ENCODE data around the gene MOB3A.

The MOB3A gene

DNA sequence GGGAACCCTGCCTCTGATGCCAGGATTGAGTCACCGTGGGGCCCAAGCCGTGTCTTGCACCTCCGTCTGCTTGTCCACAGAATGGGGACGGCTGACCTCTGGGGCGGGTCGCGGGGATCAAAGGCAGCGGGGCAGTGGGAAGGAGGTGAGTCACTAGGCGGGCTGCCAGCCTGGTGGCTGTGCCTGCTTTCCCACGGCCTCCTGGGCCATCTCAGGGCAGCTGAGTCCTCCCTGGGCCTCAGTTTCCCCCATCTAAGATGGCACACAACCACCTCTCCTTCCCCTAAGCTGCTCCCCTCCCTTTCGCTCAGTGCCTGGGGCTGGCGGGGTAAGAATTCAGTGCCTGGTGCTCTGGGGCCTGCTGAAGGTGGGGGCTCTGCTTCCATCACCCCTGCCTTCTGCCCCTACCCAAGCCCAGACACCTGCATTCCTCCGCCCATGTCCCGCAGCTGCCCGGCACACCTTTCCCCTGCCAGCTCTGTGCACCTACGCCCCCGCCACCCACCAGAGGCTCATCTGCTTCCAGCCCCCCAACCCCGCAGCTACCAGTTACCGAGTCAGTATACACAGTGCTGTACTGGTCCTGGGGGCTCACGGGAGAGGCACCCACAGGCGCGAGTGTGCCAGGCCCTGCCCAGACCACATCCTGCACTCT lies 48.5 kb downstream of the MOB3A start:
- in situ Hi-C loops (cut with MboI; ENCODE audit: low sequenced_read_pairs) = no loop called here

DNA sequence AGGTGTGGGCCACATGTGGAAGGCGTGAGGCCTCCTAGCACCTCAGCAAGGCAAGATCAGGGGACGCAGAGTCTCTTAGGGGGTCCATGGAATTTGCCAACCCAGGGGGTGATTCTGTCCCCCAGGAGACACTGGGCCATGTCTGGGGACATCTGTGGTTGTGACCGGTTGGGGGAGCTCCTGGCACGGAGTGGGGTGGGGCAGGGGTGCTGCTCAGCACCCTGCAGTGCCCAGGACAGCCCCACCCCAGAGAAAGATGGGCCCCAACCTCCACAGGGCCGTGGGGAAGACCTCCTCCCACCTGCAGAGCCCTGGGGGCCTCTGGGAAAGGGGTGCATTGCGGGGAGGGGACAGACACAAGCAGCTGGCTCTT lies 49.1 kb downstream of the MOB3A start:
- in situ Hi-C loops (cut with MboI; ENCODE audit: low sequenced_read_pairs) = no loop called here

DNA sequence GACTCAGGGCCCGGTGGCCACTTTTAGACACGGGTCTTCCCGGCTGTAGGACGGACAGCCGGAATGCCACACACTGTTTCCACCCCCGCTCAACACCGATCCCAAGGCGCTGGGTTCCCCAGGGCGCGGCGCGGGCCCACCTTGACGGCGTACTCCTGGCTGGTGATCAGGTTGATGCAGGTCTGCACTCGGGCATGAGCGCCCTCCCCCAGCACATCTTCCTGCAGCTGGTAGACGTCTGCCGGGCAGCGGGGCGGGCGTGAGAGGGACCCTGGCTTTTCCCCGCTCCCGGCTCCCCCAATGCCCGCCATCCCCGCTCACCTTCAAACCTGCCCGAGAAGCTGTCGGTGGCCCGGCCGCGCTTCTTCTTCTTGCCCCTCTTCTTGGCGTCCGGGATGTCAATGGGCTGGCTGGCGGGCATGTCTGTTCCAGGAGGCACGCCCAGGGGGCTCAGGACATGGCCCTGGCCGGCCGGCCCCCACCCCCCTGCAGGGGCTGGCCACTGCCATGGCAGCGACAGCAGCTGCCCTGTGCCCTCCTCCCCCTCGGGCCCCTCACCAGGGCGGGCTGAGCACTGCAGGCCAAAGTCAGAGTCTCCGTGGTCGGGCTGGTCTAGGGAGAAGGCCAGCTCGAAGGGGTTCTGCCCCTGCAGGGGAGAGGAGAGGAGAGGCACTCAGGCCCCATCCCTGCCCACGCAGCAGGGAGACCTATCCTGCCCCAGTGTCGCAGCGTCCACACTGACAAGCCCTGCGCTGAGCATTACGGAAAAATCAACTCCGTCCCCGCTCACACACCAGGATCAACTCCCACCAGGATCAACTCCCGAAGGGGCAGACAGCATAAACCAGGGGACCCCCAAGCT lies 49.8 kb downstream of the MOB3A start:
- in situ Hi-C loops (cut with MboI; ENCODE audit: low sequenced_read_pairs) = no loop called here

DNA sequence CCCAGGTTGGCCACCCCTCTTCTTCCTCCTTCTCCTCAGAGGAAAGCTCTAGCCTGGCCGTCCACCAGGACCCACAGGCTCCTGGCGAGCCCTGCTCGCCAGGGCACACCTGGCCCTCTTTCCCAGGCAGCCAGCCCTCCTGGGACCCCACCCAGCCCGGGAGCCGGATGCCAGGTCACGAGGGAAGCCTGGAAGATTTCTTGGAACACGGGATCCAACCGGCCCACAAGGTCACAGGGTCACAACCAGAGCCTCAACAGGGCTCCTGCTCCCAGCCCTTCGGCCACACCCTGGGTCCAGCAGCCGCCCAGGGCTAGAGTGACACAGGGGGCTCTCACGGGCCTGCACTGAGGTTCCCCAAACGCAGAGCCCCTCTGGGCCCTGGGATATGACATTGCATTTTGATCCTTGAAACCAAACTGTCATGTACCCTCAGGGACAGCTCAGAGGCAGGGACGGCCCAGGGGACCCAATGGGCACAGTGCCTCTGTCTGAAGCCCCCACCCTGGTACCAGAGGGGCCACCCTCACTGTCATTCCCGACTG lies 50.6 kb downstream of the MOB3A start:
- in situ Hi-C loops (cut with MboI; ENCODE audit: low sequenced_read_pairs) = no loop called here

DNA sequence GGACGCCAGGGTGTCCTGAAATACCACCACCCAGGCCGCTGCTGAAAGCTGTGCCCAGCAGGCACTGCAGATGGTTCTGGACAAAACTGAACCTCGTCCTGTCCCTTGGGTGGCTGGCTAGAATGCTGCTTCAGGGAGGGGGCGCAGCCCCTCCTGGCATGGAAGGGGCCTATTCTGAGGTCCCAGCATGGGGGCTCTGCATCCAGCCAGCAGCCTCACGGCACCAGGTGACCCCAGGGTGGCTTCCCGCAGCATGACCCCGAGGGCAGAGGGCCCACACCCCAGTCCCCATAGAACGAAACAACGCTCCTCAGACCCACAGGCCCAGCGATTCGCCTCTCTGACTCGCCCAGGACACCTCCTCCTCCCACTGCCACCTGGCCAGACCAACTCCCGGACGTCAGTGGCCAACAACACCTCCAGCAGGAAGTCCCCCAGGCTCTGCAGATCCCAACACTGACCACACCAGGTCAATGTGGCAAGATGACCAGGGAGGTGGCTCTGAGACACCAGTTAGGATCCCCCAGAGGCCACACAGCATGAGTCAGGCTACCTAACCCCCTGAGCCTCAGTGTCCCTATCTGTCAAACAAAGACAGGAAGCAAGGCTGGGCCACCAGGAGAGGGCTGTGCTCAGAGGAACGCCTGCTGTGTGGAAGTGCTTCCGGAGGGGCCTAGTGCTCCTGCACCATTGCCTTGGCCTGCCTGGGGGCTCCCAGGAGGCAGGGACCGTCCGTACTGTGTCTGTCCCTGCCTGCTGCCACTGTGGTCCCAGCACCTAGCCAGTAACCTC lies 51.2 kb downstream of the MOB3A start:
- in situ Hi-C loops (cut with MboI; ENCODE audit: low sequenced_read_pairs) = no loop called here

DNA sequence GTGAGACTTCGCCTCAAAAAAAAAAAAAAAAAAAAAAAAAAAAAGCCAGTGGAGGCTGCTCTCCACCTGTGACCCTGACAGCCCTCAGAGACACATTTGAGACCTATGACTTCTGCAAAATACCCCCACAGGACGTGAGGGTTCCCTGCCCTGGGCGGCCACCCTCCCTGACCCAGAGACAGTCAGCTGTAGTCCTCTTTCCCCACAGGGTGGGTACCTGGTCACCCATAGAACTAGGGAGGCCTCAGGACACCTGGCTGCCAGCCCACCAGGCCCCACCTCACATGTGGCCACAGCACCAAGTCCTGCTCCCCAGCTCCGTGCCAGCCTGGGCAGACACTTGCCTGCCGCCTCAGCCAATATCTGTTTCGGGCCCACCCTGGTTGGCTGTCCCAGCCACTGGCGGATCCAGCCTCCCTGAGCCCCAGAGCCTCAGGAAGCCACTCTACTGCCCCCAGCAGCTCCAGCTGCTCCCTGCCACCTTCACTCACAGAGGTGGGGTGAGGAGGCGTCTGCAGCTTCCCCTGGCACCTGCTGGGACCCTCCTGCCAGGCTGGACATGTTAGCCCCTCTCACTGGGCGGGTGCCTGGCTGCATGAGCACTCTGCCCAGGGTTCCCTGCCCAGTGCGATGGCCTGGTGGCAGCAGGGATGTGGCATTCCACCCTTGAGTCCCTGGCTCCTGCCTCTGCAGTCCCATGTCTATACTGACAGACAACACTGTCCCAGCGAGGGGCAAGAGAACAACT lies 52.0 kb downstream of the MOB3A start:
- in situ Hi-C loops (cut with MboI; ENCODE audit: low sequenced_read_pairs) = no loop called here

DNA sequence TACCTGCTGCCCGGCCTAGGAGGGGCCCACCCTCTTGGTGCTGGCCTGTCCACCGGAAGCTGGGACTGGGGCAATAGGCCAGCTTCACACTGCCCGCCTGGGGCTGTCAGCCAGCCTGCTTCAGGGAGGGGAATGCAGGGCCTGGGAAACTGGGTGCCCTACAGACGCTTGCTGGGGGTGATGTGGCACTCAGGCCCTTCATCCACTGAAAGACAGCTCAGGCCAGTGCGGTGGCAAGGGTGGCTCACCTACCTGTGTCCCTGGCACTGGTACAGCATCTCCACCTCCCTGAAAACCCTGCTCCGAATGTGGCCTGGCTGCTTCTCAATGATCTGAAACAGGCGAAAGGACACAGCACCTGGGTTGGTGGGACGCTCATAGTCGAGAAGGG lies 52.9 kb downstream of the MOB3A start:
- in situ Hi-C loops (cut with MboI; ENCODE audit: low sequenced_read_pairs) = no loop called here

DNA sequence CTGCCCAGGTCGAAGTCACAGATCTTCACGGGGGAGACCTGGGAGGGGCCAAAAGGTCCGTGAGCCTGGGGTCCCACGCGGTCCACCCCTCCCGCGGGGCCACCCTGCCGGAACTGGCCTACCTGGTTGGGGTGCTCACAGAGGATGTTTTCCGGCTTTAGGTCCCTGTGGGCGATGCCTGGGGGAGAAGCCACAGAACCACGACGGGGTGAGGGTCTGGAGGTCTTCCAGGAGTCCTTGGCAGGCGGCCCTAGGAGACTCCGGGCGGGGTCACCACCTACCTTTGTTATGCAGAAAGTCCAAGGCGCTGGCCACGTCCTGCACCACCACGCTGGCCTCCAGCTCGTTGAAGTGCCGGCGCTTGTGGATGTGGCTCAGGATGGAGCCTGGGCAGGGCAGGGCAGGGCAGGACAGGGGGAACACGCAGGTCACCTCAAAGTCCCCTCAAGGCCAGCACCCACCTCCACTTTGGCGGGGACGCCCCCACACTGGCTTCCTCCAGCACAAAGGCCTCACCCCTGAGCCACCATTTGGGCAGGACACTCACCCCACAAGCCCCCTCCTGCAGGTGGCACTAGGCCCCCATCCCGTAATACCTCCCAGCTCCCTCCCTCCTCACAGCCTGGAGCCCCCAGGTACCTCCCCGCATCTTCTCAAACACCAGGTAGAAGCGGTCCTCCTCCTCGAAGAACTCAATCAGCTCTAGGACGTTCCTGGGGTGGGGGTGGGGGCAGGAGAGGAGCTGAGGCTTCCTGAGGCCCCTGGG lies 53.5 kb downstream of the MOB3A start:
- in situ Hi-C loops (cut with MboI; ENCODE audit: low sequenced_read_pairs) = no loop called here

DNA sequence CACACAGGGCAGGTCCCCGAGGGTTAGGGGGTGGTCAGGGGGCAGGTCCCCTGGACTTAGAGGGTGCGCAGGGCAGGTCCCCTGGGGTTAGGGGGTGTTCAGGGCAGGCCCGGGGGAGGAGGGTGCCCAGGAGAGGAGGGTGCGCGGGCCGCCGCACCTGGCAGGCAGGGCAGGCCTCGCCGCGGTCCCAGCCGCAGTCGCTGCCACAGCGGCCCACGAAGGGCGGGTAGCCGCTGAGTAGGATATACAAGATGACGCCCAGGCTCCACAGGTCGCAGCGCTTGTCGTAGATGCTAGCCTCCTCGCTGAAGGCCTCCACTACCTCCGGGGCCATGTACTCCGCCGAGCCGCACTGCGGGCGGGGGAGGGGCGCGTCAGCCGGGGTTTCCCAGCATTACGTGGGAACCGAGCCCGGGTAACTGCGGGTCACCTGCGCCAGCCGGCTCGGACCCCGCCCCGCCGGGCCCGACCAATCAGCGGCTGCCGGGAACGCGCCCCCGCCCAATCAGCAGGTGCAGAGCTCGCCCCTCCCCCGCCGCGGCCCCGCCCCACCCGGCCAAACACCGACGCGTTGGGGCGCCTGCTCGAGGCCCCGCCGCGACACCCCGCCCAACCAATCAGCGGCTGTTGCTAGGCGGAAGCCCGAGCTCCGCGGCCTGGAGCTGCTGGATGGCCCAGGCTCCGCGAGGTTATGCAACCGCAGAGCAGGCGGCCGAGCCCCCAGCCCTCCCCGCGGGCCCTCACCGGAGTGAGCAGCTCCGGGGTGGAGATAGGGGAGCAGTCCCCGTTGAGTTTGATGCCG lies 54.2 kb downstream of the MOB3A start:
- in situ Hi-C loops (cut with MboI; ENCODE audit: low sequenced_read_pairs) = no loop called here

DNA sequence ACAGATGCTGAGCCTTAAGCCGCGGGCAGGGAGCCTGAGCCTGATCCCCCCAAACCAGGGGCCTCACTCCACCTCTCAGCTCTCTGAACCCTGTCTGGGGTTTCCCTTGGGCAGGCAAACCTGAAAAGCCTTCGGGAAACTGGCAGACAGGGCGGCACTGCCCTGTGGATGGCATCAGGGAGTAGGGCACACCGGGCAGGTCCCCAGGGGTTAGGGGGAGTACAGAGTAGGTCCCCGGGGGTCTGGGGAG lies 54.8 kb downstream of the MOB3A start:
- in situ Hi-C loops (cut with MboI; ENCODE audit: low sequenced_read_pairs) = no loop called here

DNA sequence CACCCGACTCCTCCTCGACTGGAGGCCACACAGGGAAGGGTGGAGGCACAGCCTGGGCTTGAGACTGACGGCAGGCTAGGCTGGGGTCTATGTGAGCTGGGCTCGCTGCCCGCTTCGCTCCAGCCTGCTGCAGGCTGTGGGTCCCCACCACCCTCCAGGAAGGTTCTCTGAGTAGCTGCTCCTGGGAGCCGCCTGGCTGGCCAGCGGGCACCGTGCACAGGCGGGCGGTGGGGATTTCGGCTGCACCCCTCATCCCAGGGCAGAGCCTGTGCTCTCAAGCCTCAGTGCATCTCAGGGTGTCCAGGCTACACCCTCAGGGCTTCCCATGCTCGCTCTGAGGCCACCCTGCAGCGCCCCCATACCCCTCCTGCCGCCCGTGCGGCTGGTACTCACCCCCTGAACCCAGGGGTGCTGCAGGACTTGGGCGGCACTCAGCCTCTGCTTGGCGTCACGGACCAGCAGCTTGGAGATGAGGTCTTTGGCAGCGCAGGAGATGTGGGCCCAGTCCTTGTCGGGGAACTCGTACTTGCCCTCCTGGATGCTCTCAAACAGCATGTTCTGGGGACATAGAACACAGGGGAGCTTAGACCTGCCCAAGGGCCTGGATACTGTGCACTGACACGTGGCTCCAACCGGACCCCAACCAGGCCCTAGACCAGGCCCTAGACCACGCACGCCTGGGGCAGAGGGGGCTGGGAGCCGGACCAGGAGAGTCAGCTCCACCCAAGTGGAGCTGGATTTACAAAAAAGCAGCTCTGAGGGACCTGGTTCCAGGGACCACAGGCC lies 55.3 kb downstream of the MOB3A start:
- in situ Hi-C loops (cut with MboI; ENCODE audit: low sequenced_read_pairs) = no loop called here

DNA sequence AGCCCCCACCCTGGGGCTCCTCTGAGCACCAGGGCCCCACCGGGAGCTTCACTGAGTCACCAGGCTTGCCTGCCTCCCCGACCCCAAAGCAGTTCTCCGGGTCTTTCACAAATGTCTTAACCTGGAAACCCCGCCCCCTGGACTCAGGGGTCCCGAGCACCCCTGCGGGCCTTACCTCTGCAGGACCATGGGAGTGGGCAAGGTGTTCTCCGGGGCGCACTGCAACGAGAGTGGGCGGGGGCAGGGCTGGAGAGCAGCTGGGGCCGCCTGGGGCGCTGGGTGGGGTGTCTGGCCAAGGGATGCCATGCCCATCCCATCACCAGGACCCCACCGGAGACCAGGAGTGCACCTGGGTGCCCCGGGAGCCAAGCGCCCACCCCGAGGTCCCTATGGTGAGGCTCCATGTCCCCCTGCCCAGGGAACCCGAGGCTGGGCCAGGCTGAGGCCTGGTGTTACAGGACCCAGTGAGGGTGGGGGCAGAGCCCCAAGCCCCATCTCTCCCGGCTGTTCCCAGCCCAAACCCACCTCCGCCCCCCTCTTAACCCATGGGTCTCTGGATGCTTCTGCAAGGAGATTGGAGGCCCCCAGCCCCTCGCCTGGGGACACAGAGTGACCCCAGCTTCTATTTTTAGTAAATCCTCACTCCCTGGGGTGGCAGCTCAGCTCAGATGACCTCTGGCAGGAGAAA lies 56.0 kb downstream of the MOB3A start:
- in situ Hi-C loops (cut with MboI; ENCODE audit: low sequenced_read_pairs) = no loop called here

DNA sequence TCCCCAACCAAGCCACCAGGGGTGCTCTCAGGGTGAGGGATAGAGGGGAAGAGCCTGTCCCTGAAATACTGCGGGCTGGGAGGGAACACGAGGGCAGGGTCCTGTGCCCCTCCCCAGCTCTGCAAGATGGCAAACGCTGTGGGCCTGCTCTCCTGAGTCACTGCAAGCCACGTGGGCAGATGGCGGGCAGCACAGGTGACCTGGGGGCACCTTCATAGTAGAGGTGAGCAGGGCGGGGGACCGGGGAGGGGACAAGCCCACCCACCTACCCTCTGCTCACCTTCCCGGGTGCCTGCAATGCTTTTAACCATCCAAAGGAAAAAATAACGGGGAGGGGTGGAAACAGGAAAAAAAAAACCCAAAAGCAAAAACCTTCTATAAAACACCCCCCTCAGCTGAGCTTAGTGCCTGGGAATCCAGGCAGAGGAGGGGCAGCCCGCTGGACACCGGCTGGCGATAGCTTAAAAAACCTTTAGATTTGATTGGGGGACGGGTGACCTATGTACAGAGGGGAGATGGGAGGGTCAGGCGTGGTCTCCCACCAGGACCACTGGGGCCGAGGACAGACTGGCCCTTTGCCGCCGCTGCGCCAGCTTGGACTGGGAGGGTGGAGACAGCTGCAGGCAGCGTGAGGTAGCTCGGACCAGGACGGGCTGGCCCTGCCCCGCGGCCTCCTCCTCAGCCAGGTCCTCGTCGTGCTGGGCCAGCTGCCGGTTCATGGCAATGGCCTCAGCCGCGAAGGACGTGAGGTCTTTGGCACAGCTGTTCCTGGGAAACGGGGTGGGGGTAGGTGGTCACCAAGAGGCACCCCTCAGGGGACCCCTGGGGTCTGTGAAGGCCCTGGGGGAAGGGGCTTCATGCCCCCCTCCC lies 56.8 kb downstream of the MOB3A start:
- in situ Hi-C loops (cut with MboI; ENCODE audit: low sequenced_read_pairs) = no loop called here

DNA sequence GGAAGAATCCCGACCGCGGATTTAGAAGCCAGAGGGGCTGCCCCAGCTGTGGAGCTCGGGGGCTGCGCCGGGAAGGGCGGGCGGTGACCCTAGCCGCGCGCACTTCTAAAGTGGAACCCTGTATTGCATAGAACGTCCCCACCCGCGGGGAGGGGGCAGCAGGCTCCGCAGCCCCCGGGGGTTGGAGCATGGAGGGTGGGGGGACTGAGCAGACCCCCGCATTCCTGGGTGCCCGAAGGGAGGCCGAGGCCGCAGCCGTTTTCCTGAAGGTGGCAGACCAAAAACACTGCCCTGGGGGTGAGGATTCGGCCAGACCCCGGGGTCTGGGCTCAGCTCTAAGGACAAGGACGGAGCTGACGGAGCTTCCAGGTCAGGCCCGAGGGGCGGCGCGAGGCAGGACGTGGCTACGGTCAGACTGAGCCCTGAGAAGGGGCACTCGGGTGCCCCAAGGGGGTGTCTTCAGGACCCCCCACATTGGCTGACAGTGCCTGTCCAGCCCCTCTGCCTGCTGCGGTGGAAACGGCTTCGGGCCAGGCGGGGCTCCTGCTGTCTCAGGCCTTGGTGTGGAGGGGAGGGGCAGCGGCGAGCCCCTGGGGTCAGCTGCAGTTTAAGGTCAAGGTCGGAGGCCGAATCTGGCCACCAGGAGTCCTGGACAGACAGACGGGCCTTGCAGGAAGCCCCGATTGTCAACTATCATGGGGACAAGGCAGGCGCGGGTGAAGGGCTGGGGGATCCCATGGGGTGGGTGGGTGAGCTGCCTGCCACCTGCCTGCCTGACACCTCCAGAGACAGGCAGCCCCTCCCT lies 57.6 kb downstream of the MOB3A start:
- in situ Hi-C loops (cut with MboI; ENCODE audit: low sequenced_read_pairs) = no loop called here

DNA sequence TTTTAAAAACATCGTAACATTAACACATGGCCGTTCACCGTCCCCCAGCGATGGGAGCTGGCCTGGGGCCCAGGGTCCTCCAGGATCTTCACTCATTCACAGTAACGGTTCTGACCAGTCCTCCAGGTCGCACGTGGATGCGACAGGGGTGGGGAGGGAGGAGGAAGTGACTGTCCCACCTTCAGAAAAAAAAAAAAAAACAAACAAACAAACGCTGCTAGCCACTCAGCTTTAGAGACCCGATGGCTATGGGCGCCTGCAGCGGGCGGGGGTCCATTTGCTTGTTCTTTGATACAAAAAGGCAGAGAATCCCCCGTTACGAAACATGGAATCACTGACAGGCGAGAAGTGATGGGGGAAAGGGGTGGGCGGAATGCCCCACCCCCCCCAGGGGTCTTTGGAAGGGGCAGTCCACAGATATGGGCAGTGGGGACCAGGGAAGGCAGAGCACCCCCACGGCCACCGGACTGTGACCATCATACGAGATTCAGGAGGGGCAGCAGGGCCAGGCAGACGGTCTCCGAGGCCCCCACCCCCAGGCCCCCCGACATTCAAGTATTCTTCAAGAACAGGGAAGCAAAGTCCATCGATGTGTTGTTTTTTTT lies 58.4 kb downstream of the MOB3A start:
- in situ Hi-C loops (cut with MboI; ENCODE audit: low sequenced_read_pairs) = no loop called here

DNA sequence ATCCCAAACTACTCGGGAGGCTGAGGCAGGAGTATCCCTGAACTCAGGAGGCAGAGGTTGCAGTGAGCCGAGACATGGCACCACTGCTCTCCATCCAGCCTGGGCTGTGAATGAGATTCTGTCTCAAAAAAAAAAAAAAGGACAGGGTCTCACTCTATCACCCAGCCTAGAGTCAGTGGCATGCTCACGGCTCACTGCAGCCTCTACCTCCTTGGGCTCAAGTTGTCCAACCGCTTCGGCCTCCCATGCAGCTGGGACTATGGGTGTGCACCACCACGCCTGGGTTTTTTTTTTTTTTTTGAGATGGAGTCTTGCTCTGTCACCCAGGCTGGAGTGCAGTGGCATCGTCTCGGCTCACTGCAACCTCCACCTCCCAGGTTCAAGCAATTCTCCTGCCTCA lies 59.7 kb downstream of the MOB3A start:
- in situ Hi-C loops (cut with MboI; ENCODE audit: low sequenced_read_pairs) = no loop called here
